HUDEP-2 (cell line): ENCODE results near the gene CYP27A1.

ENCODE experiments used
- DNase-seq, 76 experiments: peaks; one replicate each; lab custom pipeline; 2025; ENCODE audit not compliant: unreplicated experiment in 76 of 76; lab: John Stamatoyannopoulos, UW

CYP27A1 gene

GRCh38 chr2:218781691-218782527 lies at the start of gene CYP27A1:
Gene CYP27A1 (plus strand): TSS chr2:218782147. CDS start chr2:218782183, 36 bp downstream.
- DNase-seq: no peak

GRCh38 chr2:218732761-218733158 lies 49.2 kb upstream of the CYP27A1 start:
- DNase-seq: no peak

- DNase-seq: no peak
Measured at GRCh38 chr2:218733171-218734021, 48.6 kb upstream of the CYP27A1 start.

GRCh38 chr2:218734190-218734975 lies 47.6 kb upstream of the CYP27A1 start:
- no peak for DNase-seq

- no peak for DNase-seq
Measured at GRCh38 chr2:218736531-218736930, 45.4 kb upstream of the CYP27A1 start.

GRCh38 chr2:218743068-218743467 lies 38.9 kb upstream of the CYP27A1 start:
- DNase-seq: no peak

- DNase-seq: no peak
Measured at GRCh38 chr2:218744615-218745014, 37.3 kb upstream of the CYP27A1 start.

- no peak for DNase-seq
Measured at GRCh38 chr2:218745160-218745558, 36.8 kb upstream of the CYP27A1 start.

GRCh38 chr2:218745559-218746469 lies 36.1 kb upstream of the CYP27A1 start:
- no peak for DNase-seq

GRCh38 chr2:218746470-218746795 lies 35.5 kb upstream of the CYP27A1 start:
- DNase-seq: no peak

- DNase-seq: no peak
Measured at GRCh38 chr2:218746960-218747359, 35.0 kb upstream of the CYP27A1 start.

- no peak for DNase-seq
Measured at GRCh38 chr2:218748741-218749441, 33.1 kb upstream of the CYP27A1 start.

GRCh38 chr2:218754201-218754600 lies 27.7 kb upstream of the CYP27A1 start:
- no peak for DNase-seq

GRCh38 chr2:218754781-218755180 lies 27.2 kb upstream of the CYP27A1 start:
- DNase-seq: no peak

- no peak for DNase-seq
Measured at GRCh38 chr2:218755198-218755566, 26.8 kb upstream of the CYP27A1 start.

- no peak for DNase-seq
Measured at GRCh38 chr2:218755567-218756404, 26.2 kb upstream of the CYP27A1 start.

GRCh38 chr2:218756599-218757377 lies 25.2 kb upstream of the CYP27A1 start:
- no peak for DNase-seq

- DNase-seq: no peak
Measured at GRCh38 chr2:218761795-218762194, 20.2 kb upstream of the CYP27A1 start.
